ENCODE data around the gene IL15RA. TPM values are rescaled to one million over a fixed set of nuclear protein-coding genes. Genes with fewer than 3 reads are reported as not detected.

Gene IL15RA
- total and polyA plus RNA-seq, 2 donors (not counting 1 experiment from before 2014, with no cell fraction given), result 9.3 to 9.6 TPM

- H3K9me3 ChIP-seq (ENCODE audit: control extremely low read depth in 1 of 3, control insufficient read depth in 2 of 3, insufficient read depth in 1 of 3, low read length in 2 of 3), result no peaks in the 10 kb centered on the region
- intact Hi-C loops (cut with micrococcal nuclease), result no loop called here
- ATAC-seq (ENCODE audit: low read depth), result no peak
- no peak overlapping the region for H3K27ac ChIP-seq (ENCODE audit: low read length in 2 of 2)
- no peak overlapping the region for H2AFZ ChIP-seq (ENCODE audit: insufficient read depth, low read depth, low read length, poor library complexity, severe bottlenecking)
- Mint-ChIP-seq H3K27me3 (no peaks in the 10 kb centered on the region), H3K27ac (no peak overlapping the region), H3K9me3 (ENCODE audit: insufficient read depth) (no peaks in the 10 kb centered on the region), H3K4me3 (no peak overlapping the region), H3K4me1 (peaks cover under 1% of the 10 kb centered on the region)
- WGBS (ENCODE audit: insufficient coverage), result 80% methylated on average over 1 of the region's 7 CpGs
- no peaks in the 10 kb centered on the region for H3K79me2 ChIP-seq (ENCODE audit: control insufficient read depth, insufficient read depth, low read length)
- no peak for DNase-seq
- H3K4me2 ChIP-seq (replicated peaks; ENCODE audit: low read depth, low read length, poor library complexity, severe bottlenecking), result no peak overlapping the region
- H3K36me3 ChIP-seq (replicated peaks in 1 of 2; ENCODE audit: control extremely low read depth in 1 of 2, control insufficient read depth in 1 of 2, extremely low read depth in 1 of 2, insufficient read depth in 2 of 2, low read length in 1 of 2), result peaks cover 0 to 5% of the 10 kb centered on the region in 2 experiments
- H3K9ac ChIP-seq (ENCODE audit: low read length), result no peak overlapping the region
- ChIA-PET CTCF (no interaction called here), POLR2A (no interaction called here)
- H3K4me1 ChIP-seq (ENCODE audit: control insufficient read depth in 2 of 2, insufficient read depth in 2 of 2, low read length in 2 of 2), result no peaks in the 10 kb centered on the region
- TF ChIP-seq, protein P1, sequence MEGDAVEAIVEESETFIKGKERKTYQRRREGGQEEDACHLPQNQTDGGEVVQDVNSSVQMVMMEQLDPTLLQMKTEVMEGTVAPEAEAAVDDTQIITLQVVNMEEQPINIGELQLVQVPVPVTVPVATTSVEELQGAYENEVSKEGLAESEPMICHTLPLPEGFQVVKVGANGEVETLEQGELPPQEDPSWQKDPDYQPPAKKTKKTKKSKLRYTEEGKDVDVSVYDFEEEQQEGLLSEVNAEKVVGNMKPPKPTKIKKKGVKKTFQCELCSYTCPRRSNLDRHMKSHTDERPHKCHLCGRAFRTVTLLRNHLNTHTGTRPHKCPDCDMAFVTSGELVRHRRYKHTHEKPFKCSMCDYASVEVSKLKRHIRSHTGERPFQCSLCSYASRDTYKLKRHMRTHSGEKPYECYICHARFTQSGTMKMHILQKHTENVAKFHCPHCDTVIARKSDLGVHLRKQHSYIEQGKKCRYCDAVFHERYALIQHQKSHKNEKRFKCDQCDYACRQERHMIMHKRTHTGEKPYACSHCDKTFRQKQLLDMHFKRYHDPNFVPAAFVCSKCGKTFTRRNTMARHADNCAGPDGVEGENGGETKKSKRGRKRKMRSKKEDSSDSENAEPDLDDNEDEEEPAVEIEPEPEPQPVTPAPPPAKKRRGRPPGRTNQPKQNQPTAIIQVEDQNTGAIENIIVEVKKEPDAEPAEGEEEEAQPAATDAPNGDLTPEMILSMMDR (IDR thresholded peaks at IDR 0.05), result no peak
- no peak for TF ChIP-seq EZH2 (IDR thresholded peaks at IDR 0.05; ENCODE audit: borderline replicate concordance, insufficient read depth, low read depth, low read length, poor library complexity, severe bottlenecking)
- H3K27me3 ChIP-seq (replicated peaks in 1 of 4; ENCODE audit: control extremely low read depth in 1 of 4, control insufficient read depth in 3 of 4, insufficient read depth in 4 of 4, low read length in 3 of 4), result no peaks in the 10 kb centered on the region
- no peaks in the 10 kb centered on the region for H4K20me1 ChIP-seq (ENCODE audit: control insufficient read depth, insufficient read depth, low read length, poor library complexity, severe bottlenecking)
- H3K4me3 ChIP-seq (ENCODE audit: control extremely low read depth in 1 of 5, extremely low read depth in 1 of 5, insufficient read depth in 1 of 5, low read depth in 2 of 5, low read length in 4 of 5), result no peak overlapping the region
Observed at GRCh38 chr10:5951167-5951711, 26.1 kb downstream of the IL15RA start.

DNA sequence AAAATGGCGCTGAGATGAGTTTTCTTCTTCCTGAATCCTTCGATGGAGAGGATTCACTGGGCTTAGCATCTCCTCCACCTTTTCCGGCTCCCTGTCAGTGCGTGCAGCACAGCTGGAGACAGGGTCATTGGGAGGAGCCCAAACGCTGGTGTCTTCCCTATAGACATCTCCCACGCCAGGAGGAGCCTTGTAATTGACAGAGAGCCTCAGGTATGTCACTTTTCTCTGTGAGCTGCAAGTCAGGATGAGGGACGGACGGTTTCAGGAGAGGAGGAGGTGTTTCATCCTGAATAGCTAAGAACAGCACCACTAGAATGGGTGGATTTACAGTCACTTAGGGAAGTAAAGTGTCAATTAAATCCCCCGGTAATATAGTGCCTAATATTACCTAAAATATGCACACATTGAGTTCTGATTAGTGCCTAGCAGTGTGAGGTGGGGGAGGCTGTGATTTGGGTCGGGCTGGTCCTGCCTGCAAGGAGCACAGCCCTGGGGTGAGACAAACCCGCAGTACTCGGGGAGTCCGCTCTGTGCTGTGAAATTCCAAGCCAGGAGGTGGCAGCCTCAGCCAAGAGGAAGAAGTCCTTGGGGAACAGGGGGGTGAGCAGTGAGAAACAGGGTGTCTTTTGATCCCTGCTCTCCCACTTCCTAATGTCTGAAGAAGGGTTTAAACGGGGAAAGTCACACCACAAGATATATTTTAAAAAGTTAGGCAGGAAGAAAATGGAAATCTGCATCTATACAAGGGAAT is 28.2 kb downstream of the IL15RA start:
- Histone ChIP-seq H3K27me3 (replicated peaks in 1 of 4; ENCODE audit: control extremely low read depth in 1 of 4, control insufficient read depth in 3 of 4, insufficient read depth in 4 of 4, low read length in 3 of 4) (no peaks in the 10 kb centered on the region), H3K4me2 (replicated peaks; ENCODE audit: low read depth, low read length, poor library complexity, severe bottlenecking) (no peak overlapping the region), H3K27ac (ENCODE audit: low read length in 2 of 2) (no peak overlapping the region), H3K9me3 (ENCODE audit: control extremely low read depth in 1 of 3, control insufficient read depth in 2 of 3, insufficient read depth in 1 of 3, low read length in 2 of 3) (no peaks in the 10 kb centered on the region), H3K4me1 (ENCODE audit: control insufficient read depth in 2 of 2, insufficient read depth in 2 of 2, low read length in 2 of 2) (peaks cover 4 to 5% of the 10 kb centered on the region in 2 donors), H3K79me2 (ENCODE audit: control insufficient read depth, insufficient read depth, low read length) (no peaks in the 10 kb centered on the region), H3K36me3 (replicated peaks in 1 of 2; ENCODE audit: control extremely low read depth in 1 of 2, control insufficient read depth in 1 of 2, extremely low read depth in 1 of 2, insufficient read depth in 2 of 2, low read length in 1 of 2) (peaks cover 0 to 5% of the 10 kb centered on the region in 2 experiments), H2AFZ (ENCODE audit: insufficient read depth, low read depth, low read length, poor library complexity, severe bottlenecking) (no peak overlapping the region), H3K9ac (ENCODE audit: low read length) (no peak overlapping the region), H3K4me3 (ENCODE audit: control extremely low read depth in 1 of 5, extremely low read depth in 1 of 5, insufficient read depth in 1 of 5, low read depth in 2 of 5, low read length in 4 of 5) (no peak overlapping the region), H4K20me1 (ENCODE audit: control insufficient read depth, insufficient read depth, low read length, poor library complexity, severe bottlenecking) (no peaks in the 10 kb centered on the region)
- CTCF ChIA-PET, result interaction anchor here (1.0 kb wide), 1 partner anchor 10 kb away, joined by 3 read pairs; no protein-coding TSS in a partner anchor
- POLR2A ChIA-PET, result no interaction called here
- ATAC-seq (ENCODE audit: low read depth) (no peak), DNase-seq (peak; percentile 19)
- Mint-ChIP-seq H3K9me3 (ENCODE audit: insufficient read depth) (no peaks in the 10 kb centered on the region), H3K27ac (no peak overlapping the region), H3K27me3 (no peaks in the 10 kb centered on the region), H3K4me1 (peaks cover 7% of the 10 kb centered on the region), H3K4me3 (no peak overlapping the region)
- intact Hi-C loops (cut with micrococcal nuclease), result no loop called here
- 89% methylated on average over 10 of the region's 14 CpGs for WGBS (ENCODE audit: insufficient coverage)
- no peak for TF ChIP-seq EZH2 (IDR thresholded peaks at IDR 0.05; ENCODE audit: borderline replicate concordance, insufficient read depth, low read depth, low read length, poor library complexity, severe bottlenecking)
- TF ChIP-seq, protein P1 (IDR thresholded peaks at IDR 0.05), result no peak

Data from B cell (primary cell).